Effector memory CD8-positive, alpha-beta T cell (primary cell): ENCODE data around the gene WDR74.

Experiments used
- ATAC-seq: fragments of 150-1000 bp; cut with Tn5 transposase; replicated peaks from 2 replicates; pipeline ENCODE4 v1.10.0; 2021; ENCODE audit warnings: mild to moderate bottlenecking, moderate library complexity
- DNase-seq, 3 experiments: peaks; one replicate each; pipeline ENCODE4 v3.0.0; 2021
- H3K27ac Mint-ChIP-seq, 2 donors: one replicate each; pipeline ENCODE4 v1.8.0; 2022; ENCODE audit warnings: mild to moderate bottlenecking in 2 of 2, mixed read lengths in 2 of 2, moderate library complexity in 2 of 2
- H3K27me3 Mint-ChIP-seq, 2 donors: one replicate each; pipeline ENCODE4 v1.8.0; 2022; ENCODE audit warnings: mixed read lengths in 2 of 2
- H3K36me3 Mint-ChIP-seq: one replicate; pipeline ENCODE4 v1.8.0; 2022; ENCODE audit warnings: mild to moderate bottlenecking, moderate library complexity, mixed read lengths; ENCODE audit not compliant: insufficient read depth
- H3K4me1 Mint-ChIP-seq, 2 donors: one replicate each; pipeline ENCODE4 v1.8.0; 2022; ENCODE audit warnings: low read depth in 2 of 2, mixed read lengths in 2 of 2
- H3K4me3 Mint-ChIP-seq, 2 donors: one replicate each; pipeline ENCODE4 v1.8.0; 2022; ENCODE audit warnings: mild to moderate bottlenecking in 2 of 2, mixed read lengths in 2 of 2, moderate library complexity in 2 of 2
- H3K9me3 Mint-ChIP-seq, 2 donors: one replicate each; pipeline ENCODE4 v1.8.0; 2022; ENCODE audit warnings: mixed read lengths in 2 of 2

The WDR74 gene

GRCh38 chr11:62788991-62789390, 50.4 kb downstream of the WDR74 start:
- ATAC-seq = no peak
- peak overlapping the region; percentile 27 to 89 for H3K27ac Mint-ChIP-seq
- peaks cover 63% of the 10 kb centered on the region for H3K36me3 Mint-ChIP-seq
- peaks cover 34 to 42% of the 10 kb centered on the region in 2 donors for H3K4me1 Mint-ChIP-seq
- no peak for DNase-seq
- H3K9me3 Mint-ChIP-seq = no peaks in the 10 kb centered on the region
- no peaks in the 10 kb centered on the region for H3K27me3 Mint-ChIP-seq
- H3K4me3 Mint-ChIP-seq = peak overlapping the region; percentile 95

- H3K9me3 Mint-ChIP-seq = no peaks in the 10 kb centered on the region
- H3K4me3 Mint-ChIP-seq = peak within 1 kb of the TSS; percentile 95
- H3K4me1 Mint-ChIP-seq = peaks cover 28 to 39% of the 10 kb centered on the region in 2 donors
- H3K27ac Mint-ChIP-seq = peak within 1 kb of the TSS; percentile 91 to 93
- H3K27me3 Mint-ChIP-seq = no peaks in the 10 kb centered on the region
- H3K36me3 Mint-ChIP-seq = peaks cover 45% of the 10 kb centered on the region
- DNase-seq = peak; percentile 98 to 99 (median 98)
- peak; percentile 77 for ATAC-seq
These were observed 52.2 kb downstream of the WDR74 start, which contains the start of gene TMEM179B for GRCh38 chr11:62787005-62787759. Gene TMEM179B, plus strand, starts transcription at chr11:62787402. Its CDS starts 30 bp downstream, at chr11:62787432.

- Mint-ChIP-seq H3K36me3 (peaks cover 38% of the 10 kb centered on the region), H3K4me1 (peaks cover 25 to 36% of the 10 kb centered on the region in 2 donors), H3K27ac (peak overlapping the region; percentile 91 to 93), H3K4me3 (peak overlapping the region; percentile 95), H3K9me3 (no peaks in the 10 kb centered on the region), H3K27me3 (no peaks in the 10 kb centered on the region)
- DNase-seq = peak; percentile 79 to 83 (median 83)
- ATAC-seq = peak; percentile 68
These were observed 52.9 kb downstream of the WDR74 start for GRCh38 chr11:62786318-62787004.
